ENCODE measurements around the gene GFOD1.

GFOD1 gene

DNA sequence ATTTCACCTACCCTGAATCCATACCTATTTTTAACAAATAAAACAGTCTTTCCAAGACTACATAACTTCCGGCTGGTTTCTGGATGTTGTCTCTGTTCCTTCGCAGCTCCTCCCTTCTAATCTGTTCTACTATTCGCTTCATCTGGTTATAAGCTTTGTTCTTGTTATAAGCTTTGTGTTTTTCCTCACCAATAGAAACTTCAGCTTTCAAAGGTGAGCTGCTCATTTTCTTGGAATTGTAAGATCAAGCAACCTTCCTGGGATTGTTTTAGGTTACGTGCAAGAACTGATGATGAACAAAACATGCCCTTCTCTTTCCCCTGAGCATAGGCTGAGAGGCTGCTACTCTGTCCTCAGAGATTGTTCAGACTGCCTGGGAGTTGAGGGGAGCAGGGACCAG is 2.1 kb downstream of the GFOD1 start:
- TF ChIP-seq, protein P1, sequence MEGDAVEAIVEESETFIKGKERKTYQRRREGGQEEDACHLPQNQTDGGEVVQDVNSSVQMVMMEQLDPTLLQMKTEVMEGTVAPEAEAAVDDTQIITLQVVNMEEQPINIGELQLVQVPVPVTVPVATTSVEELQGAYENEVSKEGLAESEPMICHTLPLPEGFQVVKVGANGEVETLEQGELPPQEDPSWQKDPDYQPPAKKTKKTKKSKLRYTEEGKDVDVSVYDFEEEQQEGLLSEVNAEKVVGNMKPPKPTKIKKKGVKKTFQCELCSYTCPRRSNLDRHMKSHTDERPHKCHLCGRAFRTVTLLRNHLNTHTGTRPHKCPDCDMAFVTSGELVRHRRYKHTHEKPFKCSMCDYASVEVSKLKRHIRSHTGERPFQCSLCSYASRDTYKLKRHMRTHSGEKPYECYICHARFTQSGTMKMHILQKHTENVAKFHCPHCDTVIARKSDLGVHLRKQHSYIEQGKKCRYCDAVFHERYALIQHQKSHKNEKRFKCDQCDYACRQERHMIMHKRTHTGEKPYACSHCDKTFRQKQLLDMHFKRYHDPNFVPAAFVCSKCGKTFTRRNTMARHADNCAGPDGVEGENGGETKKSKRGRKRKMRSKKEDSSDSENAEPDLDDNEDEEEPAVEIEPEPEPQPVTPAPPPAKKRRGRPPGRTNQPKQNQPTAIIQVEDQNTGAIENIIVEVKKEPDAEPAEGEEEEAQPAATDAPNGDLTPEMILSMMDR (IDR thresholded peaks at IDR 0.05; ENCODE audit: borderline replicate concordance, insufficient read depth, low read depth, low read length): no peak

DNA sequence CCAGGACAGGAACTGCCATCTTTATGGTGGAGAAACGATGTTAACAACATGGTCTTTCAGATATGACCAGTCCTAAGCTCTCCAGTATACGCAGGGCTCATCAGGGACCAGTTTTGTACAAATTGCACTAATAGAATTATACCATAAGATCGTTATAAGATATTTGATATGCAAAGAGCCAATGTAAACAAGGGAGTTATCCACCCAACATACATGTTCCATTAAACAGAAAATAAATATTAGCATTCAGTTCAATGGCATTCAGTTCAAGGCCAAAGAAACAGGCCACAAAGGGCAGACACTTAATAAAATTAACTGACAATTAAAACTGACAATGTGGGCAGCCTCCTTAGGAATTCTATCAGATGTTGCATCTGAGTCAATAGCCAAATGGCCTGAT is 2.6 kb downstream of the GFOD1 start:
- H3K4me3 ChIP-seq (ENCODE audit: low read depth, low read length): no peak overlapping the region
- TF ChIP-seq, protein P1 (IDR thresholded peaks at IDR 0.05; ENCODE audit: borderline replicate concordance, insufficient read depth, low read depth, low read length): no peak

More for the DNA sequence above, 2.1 kb downstream of the GFOD1 start:
- H3K4me3 ChIP-seq (ENCODE audit: low read depth, low read length): peak overlapping the region; percentile 66

DNA sequence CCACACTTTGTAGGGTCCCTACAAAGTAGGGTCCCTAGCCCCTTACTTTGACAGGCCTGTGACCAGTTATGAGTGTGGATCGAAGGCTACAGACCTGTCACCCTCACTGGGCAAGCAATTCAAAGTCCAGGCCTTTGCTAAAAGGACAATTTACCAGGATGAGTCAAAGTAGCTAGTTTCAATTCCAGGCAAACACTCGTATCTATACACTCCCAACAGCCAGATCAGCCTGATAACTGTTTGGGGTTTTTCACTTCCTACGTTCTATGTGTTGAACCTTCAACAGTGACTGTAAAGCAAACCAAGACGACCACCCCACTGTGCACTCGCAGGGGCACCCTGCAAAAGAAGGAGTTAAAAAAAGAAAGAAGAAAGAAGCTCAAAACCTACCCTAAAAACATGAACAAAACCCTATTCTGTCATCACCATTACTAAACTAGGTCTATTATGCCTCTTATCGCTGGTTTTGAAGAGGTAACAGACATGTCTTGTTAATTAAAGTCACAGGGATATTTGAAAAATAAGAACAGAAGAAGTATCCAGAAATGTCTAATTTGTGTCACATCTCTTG is 3.2 kb downstream of the GFOD1 start:
- no peak overlapping the region for H3K4me3 ChIP-seq (ENCODE audit: low read depth, low read length)
- TF ChIP-seq, protein P1 (IDR thresholded peaks at IDR 0.05; ENCODE audit: borderline replicate concordance, insufficient read depth, low read depth, low read length): no peak

DNA sequence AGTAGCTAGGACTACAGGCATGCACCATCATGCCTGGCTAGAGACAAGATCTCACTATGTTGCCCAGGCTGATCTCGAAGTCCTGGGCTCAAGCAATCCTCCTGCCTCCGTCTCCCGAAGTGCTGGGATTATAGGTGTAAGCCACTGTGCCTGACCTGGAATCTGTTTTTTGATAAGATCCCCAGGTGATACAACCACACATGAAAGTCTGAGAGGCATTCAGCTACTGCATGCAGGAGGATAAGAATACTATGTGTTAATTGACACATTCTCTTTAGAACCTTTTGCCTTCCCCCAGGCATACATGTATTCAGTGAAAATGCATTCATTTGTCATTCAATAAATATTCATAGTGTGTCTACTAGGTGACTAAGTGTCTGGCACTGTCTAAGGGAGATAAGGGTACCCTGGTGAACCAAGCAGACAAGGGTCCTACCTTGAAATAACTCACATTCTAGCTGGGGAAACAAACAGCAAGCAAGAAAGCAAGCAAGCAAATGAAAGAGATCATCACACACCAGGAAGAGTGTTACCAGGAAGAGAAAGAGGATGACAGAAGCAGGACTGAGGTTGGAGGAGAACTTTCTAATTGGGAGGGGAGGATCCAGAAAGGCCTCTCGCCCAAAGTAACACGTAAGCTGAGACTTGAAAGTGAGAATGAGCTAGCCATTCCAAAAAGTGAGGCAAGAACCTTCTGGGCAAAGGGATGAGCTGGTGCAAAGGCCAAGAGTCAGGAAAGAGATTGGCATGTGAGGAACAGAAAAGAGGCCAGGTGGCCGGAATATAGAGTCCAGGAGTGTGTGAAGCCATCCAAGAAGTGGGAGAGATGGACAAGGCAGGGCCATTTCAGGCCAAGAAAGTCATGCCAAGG is 6.5 kb downstream of the GFOD1 start:
- TF ChIP-seq, protein P1 (IDR thresholded peaks at IDR 0.05; ENCODE audit: borderline replicate concordance, insufficient read depth, low read depth, low read length): no peak
- H3K4me3 ChIP-seq (ENCODE audit: low read depth, low read length): no peak overlapping the region

DNA sequence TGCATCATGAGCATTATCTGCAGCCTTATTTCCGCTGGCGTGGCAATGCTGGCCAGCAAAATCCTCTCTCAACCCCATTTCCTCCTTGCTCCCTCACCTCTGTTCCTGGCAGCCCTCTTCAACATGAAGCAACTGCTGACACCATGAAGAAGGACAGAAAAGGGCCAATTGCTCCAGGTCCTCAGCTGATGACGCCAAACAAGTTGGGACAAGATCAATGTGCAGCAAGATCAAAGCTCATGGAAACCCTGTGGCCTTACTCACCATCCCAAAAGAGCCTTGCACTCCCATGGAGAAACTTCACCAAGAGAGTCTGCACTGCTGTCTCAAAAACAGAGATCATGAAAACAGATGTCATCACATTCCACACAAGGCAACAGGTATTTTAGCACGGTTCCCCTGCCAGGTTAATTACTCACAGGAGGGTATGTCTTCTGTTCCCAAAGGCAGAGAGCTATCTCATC is 7.4 kb downstream of the GFOD1 start:
- TF ChIP-seq, protein P1 (IDR thresholded peaks at IDR 0.05; ENCODE audit: borderline replicate concordance, insufficient read depth, low read depth, low read length): no peak
- no peak overlapping the region for H3K4me3 ChIP-seq (ENCODE audit: low read depth, low read length)

DNA sequence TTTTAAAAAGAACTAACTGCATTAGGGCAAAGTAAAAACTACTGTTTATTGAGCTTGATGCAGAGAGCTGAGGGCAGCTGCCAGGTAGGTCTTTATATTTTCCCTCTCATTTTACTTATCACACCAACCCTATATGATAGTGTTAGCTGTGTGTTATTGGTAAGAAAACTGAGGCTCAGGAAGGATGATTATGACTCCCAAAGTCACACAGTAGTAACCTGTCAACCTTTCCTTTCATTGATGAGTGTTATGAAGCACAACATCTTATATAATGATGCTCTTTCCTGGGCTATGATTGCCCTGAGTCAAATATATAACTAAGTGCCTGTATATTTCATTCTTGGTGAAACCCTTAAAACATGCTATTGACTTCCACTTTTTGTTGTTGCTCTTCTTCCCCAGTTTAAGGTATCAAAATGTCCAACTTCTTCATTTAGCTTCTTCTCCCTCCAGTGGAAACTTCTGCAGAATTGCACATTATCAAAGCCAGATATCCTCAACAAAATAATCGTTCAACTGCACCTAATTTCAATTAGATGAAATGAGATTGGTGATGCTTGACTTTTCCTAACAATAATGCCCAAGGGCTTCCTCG is 8.1 kb downstream of the GFOD1 start:
- TF ChIP-seq, protein P1 (IDR thresholded peaks at IDR 0.05; ENCODE audit: borderline replicate concordance, insufficient read depth, low read depth, low read length): no peak
- no peak overlapping the region for H3K4me3 ChIP-seq (ENCODE audit: low read depth, low read length)

All from GM12875 (cell line).